WI38 (cell line): Measurements from ENCODE around the gene MLN.

ENCODE experiments used
- H3K4me3 ChIP-seq: 2 replicates; pipeline ENCODE4 v1.5.1; 2011; ENCODE audit warnings: low read depth, mild to moderate bottlenecking, control low read depth, low read length
- TF ChIP-seq, protein P1 (sequence below): IDR thresholded peaks from 2 replicates; pipeline ENCODE4 v1.5.1; 2012; ENCODE audit warnings: low read depth, mild to moderate bottlenecking, control low read depth, low read length

MLN gene

GRCh38 chr6:33840048-33840926 is 36.5 kb upstream of the MLN start:
- no peak overlapping the region for H3K4me3 ChIP-seq
- TF ChIP-seq, protein P1, sequence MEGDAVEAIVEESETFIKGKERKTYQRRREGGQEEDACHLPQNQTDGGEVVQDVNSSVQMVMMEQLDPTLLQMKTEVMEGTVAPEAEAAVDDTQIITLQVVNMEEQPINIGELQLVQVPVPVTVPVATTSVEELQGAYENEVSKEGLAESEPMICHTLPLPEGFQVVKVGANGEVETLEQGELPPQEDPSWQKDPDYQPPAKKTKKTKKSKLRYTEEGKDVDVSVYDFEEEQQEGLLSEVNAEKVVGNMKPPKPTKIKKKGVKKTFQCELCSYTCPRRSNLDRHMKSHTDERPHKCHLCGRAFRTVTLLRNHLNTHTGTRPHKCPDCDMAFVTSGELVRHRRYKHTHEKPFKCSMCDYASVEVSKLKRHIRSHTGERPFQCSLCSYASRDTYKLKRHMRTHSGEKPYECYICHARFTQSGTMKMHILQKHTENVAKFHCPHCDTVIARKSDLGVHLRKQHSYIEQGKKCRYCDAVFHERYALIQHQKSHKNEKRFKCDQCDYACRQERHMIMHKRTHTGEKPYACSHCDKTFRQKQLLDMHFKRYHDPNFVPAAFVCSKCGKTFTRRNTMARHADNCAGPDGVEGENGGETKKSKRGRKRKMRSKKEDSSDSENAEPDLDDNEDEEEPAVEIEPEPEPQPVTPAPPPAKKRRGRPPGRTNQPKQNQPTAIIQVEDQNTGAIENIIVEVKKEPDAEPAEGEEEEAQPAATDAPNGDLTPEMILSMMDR = no peak

DNA sequence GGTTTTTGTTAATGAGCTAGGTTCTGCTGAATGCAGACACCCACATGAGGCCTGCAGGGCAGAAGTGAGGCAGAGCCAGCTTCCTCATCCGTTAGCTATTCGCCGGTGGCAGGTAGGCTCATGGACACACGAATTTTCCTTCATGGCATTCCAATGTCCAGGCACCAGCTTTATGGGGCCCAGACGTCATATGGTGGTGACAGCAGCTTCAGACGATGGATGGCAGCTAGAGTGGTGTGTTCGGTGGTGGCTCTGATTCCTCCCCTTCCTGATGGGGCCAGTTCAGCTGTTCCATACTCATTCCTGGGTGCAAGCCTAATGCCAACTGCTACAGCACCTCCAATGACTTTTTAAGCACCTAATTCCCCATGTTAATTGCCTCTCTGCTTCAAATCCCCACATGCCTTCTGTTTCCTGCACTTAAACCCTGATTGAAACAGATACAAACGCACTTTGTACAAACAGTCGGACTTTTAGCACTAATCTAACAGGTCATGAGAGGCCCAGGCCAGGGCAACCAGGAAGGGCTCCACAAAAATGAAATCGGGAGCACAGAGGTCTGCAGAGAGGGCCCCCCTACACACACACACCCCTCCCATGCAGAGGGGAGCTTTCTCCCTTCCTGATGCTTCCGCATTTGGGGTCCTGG is 35.7 kb upstream of the MLN start:
- no peak overlapping the region for H3K4me3 ChIP-seq
- TF ChIP-seq, protein P1 = no peak

DNA sequence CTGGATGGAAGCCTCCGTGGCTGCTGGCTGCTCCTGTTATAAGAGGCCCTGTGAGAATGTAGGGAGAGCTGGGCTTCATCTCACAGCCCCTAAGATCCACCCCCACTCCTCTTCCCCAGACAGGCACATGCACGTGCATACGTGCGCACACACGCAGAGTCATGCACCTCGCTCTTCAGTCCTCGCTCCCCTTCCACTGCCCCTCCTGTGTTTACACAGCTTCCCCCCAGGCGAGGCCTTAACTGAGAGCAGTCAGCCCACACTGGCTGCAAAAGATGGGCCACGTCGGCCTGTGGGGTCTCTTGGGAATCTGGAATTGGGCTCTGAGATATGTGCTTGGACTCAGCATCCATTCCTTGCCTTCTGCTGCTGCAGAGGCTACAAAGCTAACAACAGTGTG is 35.2 kb upstream of the MLN start:
- TF ChIP-seq, protein P1 = no peak
- no peak overlapping the region for H3K4me3 ChIP-seq

DNA sequence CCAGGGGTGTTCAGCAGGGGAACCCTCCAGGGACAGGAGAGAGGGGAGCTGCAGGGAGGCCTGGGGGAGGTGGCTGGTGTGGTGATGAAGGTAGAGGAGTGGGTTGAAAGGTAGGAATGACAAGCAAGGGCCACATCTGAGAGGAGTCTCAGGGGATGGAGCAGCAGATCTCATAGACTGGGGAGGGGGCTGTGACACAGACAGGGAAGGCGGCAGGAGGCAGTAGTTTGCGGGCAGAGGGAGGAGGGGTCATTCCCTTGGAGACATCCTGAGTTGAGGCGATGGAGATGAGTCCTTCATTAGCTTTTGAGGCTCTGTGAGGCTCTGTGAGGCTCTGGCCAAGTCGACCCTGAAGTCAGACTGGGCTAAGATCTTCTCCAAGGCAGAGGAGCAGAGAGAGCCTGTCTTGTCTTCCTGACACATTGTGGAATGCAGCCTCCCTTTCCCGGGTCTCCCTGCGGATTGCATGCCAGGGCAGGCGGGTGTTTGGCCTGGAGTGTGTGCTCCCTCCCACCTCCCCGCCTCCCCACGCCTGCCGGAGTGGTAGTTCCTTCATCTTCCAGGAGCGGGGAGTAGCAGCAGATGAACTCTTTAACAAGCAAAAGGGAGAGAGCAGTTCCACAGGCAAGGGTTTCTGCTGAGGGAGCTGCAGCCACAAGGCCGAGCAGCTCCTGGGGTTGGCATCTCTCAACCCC is 34.3 kb upstream of the MLN start:
- H3K4me3 ChIP-seq = no peak overlapping the region
- TF ChIP-seq, protein P1 = no peak

- H3K4me3 ChIP-seq = no peak overlapping the region
- TF ChIP-seq, protein P1 = no peak
Measured at GRCh38 chr6:33836806-33837469, 33.1 kb upstream of the MLN start.

GRCh38 chr6:33834401-33835392 is 30.9 kb upstream of the MLN start:
- TF ChIP-seq, protein P1 = no peak
- no peak overlapping the region for H3K4me3 ChIP-seq
